ENCODE results near the gene IRF8.
"Not testable (repeated sequence)": the region's sequence is repeated elsewhere in the genome, so short reads cannot be mapped to it uniquely, and the experiment has no call there.

Gene IRF8

DNA sequence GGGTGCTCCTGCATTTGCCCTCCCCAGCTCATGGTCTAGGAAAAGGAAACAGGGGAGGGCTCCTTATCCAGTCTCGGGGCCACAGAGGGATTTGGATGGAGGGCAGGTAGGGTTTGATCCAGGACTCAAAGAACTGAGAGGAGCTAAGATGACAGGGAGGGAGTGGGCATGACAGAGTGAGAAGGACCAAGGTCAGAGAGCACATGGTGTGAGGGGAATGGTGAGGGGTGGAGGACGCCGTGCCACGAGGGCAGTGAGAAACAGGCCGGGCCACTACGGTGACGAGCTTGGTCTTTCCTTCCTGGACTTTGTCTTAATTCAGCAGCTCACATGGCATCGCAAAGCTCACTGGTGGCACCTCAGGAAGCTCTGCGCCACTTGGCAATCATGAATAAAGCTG, 35.2 kb downstream of the IRF8 start:
- TF ChIP-seq, protein P1, sequence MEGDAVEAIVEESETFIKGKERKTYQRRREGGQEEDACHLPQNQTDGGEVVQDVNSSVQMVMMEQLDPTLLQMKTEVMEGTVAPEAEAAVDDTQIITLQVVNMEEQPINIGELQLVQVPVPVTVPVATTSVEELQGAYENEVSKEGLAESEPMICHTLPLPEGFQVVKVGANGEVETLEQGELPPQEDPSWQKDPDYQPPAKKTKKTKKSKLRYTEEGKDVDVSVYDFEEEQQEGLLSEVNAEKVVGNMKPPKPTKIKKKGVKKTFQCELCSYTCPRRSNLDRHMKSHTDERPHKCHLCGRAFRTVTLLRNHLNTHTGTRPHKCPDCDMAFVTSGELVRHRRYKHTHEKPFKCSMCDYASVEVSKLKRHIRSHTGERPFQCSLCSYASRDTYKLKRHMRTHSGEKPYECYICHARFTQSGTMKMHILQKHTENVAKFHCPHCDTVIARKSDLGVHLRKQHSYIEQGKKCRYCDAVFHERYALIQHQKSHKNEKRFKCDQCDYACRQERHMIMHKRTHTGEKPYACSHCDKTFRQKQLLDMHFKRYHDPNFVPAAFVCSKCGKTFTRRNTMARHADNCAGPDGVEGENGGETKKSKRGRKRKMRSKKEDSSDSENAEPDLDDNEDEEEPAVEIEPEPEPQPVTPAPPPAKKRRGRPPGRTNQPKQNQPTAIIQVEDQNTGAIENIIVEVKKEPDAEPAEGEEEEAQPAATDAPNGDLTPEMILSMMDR (conservative IDR thresholded peaks at IDR 0.05; ENCODE audit: low read depth, low read length), result no peak
- no peak for DNase-seq (ENCODE audit: low read depth)

DNA sequence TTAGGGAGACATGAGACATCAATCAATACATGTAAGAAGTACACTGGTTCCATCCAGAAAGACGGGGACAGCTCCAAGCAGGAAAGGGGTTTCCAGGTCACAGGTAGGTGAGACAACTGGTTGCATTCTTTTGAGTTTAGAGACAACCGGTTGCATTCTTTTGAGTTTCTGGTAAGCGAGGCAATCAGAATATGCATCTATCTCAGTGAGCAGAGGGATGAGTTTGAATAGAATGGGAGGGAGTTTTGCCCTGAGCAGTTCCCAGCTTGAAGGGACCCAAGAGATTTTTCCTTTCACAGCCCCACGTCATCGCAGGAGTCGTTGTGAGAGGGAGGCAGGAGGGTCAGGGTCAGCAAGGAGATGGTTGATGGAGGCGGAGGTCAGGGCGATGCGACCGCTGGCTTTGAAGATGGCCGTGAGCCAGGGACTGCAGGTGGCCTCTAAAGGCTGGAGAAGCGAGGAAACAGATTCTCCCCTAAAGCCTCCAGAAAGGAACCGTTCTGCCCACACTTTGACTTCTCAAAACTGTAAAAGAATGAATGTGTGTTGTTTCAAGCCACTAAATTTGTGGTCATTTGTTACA, 36.5 kb downstream of the IRF8 start:
- TF ChIP-seq, protein P1 (conservative IDR thresholded peaks at IDR 0.05; ENCODE audit: low read depth, low read length), result no peak
- no peak overlapping the region for H3K4me3 ChIP-seq (ENCODE audit: low read depth, low read length)
- no peak for DNase-seq (ENCODE audit: low read depth)

More for the DNA sequence above, 35.2 kb downstream of the IRF8 start:
- no peak overlapping the region for H3K4me3 ChIP-seq (ENCODE audit: low read depth, low read length)

DNA sequence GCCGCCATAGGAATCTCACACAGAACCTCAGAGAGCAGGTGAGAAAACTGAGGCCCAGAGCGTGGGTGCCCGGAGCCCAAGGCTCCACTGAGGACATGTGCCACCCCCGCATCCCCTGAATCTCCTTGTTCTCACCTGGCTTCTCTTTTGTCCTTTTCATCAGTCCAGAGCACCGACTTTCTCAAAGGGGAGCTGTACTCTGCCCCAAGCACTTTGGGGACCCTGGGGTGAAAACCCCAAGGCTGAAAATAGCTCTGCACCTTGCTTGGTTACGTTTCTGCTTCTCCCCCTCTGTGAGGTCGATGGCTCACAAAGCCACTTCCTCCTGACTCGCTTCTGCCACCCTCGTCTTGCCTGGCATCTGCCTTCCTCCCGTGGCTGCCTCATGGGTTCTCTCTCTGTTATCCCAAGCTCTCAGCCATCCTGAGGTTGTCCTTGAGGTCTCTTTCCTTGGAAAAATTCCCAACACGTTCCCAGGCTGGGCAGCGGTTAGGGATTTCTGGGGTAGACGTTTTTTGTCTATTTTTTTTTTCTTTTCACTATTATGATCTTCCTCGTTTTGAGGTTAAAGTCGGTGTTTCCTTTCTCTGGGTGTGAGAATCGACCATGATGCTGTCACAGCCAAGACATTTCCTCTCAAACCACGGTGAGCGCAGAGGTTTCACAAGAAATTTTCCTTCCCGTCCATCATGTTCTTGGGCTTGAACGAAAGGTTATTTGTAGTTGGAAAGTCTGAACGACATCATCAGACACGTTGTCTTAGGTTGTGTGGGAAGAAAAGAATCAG, 37.2 kb downstream of the IRF8 start:
- peak; percentile 5 for DNase-seq (ENCODE audit: low read depth)
- no peak overlapping the region for H3K4me3 ChIP-seq (ENCODE audit: low read depth, low read length)
- TF ChIP-seq, protein P1 (conservative IDR thresholded peaks at IDR 0.05; ENCODE audit: low read depth, low read length), result no peak

DNA sequence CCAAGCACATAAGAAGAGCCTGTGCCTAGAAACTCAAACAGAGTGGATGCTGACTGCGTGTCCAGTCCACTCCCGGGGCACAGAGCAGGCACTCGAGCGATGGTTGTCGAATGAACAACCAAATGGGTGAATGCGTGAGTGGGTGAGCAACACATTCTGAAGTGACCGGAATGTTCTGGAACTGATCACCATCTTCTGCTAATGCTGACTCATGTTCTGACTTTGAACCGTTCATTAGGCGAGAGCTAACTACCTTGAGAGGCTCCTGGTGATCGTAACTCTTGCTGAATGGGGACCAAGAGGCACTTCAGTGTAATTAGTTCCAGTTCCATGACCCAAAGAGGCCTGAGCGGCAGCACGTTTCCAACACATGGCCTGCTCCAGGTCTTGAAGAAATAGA, 37.9 kb downstream of the IRF8 start:
- H3K4me3 ChIP-seq (ENCODE audit: low read depth, low read length), result no peak overlapping the region
- TF ChIP-seq, protein P1 (conservative IDR thresholded peaks at IDR 0.05; ENCODE audit: low read depth, low read length), result no peak
- no peak for DNase-seq (ENCODE audit: low read depth)

DNA sequence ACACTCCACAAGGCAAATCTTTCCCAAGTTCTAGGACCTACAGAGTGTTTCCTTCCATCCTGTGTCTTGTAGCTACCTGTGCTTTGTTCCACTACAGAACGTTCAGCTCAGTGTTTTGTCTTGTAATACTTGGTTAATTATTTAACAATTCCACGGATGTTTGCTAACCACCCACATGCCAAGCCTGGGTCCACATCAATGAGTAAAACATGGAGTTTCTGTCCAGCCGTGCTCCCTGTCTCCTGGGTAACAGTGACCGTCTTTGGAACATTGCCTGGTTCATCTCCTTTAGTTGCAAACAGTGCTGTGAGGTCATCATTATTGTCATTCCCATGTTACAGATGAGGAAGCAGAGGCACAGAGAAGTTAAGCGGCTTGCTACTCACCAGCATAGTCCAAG, 41.3 kb downstream of the IRF8 start:
- no peak for DNase-seq (ENCODE audit: low read depth)
- TF ChIP-seq, protein P1 (conservative IDR thresholded peaks at IDR 0.05; ENCODE audit: low read depth, low read length), result no peak
- no peak overlapping the region for H3K4me3 ChIP-seq (ENCODE audit: low read depth, low read length)

DNA sequence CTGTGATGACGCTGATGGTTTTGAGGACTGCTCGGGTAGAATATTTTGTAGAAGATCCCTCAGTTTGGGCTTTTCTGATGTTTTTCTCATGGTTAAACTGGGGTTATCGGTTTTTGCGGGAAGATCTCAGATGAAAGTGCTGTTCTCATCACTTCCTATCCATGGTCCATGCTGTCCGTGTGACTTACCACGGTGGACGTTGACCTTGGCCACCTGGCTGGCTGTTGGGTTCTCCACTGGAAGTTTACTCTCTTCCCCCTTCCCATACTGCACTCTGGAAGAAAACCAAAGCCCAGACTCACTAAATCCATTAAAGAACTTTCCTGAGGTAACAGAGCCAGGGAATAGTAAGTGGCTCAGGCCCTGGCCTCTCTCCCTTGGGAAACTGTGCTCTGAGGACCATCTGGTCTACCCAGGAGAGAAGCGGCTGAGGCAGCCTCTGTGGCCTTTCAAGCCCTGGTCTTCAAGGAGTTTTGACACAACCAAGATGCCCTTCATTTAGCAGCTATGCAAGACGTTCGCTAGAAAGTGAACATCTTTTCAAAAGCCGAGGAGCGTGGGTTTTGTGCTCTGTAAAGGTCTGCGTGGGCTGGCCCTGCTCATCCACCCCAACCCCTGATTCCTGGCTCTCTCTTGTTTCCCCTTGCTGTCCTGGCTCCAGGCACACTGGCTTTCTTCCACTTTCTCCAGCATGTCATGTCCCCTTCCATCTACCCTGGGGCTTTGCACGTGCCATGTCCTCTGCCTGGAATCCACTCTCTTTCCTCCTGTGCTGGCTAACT, 43.1 kb downstream of the IRF8 start:
- TF ChIP-seq, protein P1 (conservative IDR thresholded peaks at IDR 0.05; ENCODE audit: low read depth, low read length), result no peak
- no peak overlapping the region for H3K4me3 ChIP-seq (ENCODE audit: low read depth, low read length)
- DNase-seq (ENCODE audit: low read depth), result no peak

DNA sequence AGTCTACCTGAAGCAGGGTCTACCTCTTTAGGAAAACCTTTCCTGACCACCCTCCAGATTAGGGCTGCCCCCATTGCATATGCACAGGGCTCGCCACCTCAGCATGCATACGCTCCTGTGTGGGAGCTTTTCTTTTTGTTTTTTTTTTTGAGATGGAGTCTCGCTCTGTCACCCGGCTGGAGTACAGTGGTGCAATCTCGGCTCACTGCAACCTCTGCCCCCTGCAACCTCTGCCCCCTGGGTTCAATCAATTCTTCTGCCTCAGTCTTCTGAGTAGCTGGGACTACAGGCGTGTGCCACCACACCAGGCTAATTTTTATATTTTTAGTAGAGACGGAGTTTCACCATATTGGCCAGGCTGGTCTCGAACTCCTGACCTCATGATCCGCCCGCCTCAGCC, 43.7 kb downstream of the IRF8 start:
- not testable (repeated sequence) for DNase-seq (ENCODE audit: low read depth)

More for the DNA sequence above, 43.7 kb downstream of the IRF8 start:
- H3K4me3 ChIP-seq (ENCODE audit: low read depth, low read length), result not testable (repeated sequence)
